Stromal cell of bone marrow (primary cell): ENCODE results near the gene IGSF21.

ENCODE experiments used
- DNase-seq: peaks from one replicate; pipeline ENCODE4 v3.0.0-alpha.2; 2012; ENCODE audit warnings: low read depth

The IGSF21 gene

GRCh38 chr1:18107369-18108298 lies at the start of gene IGSF21:
Gene IGSF21, plus strand, starts transcription at chr1:18107798. Its CDS starts 331 bp downstream, at chr1:18108129.
- DNase-seq = no peak

DNA sequence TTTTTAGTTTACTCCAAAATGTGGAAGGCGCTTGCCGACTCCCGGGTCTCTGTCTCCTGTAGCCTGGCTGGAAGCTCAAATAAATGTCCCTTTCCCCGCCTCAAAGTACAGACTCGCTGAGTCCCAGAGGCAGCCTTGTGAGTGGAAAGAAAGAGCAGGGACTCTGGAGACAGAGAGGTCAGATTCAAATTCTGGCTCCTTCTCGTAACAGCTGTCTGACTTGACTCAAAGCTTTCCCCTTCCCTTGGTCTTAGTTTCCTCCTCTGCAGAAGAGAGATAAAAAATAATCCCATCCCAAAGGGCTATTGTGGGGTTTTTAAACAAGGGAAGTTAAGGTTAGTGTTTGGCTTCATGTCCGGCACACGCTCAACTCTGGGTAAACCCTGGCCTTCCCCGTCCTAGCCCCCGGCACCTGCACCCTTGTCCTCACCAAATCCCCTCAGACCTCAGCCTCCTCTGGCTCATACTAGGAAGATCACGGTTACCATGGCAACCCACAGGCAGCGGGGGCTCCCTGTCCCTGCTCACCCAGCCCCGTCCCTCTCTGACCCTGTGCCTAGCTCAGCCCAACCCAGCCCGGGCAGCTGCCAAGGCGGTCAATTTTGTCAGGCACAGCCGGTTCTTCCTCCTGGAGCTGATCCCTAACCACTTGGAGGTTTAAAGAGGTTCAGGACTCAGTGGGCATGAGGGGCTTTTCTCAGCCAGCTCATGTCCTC lies 49.2 kb upstream of the IGSF21 start:
- no peak for DNase-seq

- no peak for DNase-seq
Observed at GRCh38 chr1:18058981-18059605, 48.5 kb upstream of the IGSF21 start.

DNA sequence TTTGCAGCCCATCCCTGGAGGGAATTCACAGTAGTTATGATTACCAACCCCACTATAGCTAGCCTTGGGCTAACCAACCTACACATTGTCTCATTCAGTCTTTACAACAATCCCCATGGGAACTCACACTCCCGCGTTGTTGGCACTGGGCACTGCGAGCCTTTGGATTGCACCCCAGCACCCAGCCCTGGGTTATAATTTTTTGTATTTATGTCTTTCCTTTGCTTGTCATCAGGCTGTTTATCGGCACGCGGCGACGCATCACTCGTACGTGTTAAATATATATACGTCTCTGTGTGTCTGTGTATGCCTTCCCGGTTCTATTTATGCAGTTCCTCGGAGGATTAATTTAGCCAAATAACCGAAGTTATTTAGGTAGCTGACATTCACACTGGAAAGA lies 47.2 kb upstream of the IGSF21 start:
- DNase-seq = no peak

DNA sequence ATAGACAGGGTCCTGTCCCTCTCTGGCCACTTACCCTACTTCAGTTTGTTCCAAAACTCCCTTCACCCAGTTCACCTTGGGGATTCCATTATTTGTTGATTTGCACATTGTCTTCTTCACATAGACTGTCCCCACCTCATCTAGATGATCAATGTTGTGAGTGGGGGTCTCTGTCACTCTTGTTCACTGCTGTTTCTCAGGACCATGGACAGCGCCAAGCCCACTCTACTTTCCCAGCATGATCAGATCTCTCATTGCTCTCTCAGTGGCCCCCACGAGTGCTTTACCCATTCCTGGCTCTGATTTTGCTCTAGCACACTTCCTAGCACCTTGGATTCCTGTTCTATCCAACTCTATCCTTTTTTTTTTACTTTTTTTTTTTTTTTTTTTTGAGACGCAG lies 45.4 kb upstream of the IGSF21 start:
- no peak for DNase-seq

DNA sequence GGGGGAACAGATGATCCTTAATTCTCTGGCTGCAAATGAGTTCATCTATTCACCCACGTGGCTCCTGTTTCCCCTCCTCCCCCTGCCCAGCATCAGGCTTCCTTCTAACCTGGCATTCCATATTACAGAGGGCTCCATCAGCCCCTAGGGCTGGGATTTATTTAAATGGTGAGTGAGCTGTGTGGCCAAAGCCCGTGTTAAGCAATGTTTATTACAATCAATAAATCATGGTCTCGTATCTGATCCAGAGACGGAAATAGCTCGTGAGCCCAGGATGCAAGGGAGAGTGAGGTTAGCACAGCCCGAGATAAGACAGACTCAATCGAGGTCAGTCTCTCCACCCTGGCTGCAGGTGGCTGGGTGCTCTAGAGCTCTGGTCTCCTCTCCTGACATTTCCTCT lies 43.1 kb upstream of the IGSF21 start:
- no peak for DNase-seq

DNA sequence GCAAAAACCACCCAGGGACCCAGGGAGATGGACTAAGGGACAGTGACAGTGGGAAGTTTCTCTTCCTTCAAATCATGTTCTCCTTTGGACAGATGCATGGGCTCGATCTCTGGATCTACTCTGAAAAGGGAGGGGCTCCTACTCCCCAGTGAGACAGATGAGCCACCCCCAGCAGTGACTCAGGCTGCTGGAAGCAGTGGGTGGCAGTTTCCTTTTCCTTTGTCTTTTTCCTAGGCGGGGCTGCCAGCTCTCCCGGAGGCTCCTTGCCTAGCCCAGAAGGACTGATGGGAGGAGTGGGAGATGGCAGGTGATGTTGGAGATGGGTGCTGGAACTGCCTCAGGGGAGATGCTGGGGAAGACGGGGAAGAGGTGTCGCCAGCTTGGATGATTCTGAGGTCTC lies 41.0 kb upstream of the IGSF21 start:
- DNase-seq = no peak

DNA sequence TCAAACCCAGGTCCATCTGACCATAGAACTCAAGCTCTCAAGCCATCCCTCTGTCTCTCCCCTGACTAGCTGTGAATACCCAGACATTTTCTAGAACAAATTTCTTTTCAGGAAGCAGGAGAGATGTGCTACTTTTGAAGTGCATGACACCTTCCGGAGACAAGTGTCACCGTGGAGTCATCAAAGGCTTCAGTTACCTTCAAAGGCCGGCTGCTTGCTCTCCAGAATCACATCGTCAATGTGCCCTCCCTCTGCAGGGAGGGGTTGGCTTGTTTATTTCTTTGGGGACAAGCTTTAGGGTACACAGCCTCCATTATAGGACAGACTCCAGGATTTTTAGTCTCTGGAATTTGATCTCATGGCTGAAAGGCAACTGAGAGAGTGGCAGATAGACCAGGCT lies 37.7 kb upstream of the IGSF21 start:
- no peak for DNase-seq

DNA sequence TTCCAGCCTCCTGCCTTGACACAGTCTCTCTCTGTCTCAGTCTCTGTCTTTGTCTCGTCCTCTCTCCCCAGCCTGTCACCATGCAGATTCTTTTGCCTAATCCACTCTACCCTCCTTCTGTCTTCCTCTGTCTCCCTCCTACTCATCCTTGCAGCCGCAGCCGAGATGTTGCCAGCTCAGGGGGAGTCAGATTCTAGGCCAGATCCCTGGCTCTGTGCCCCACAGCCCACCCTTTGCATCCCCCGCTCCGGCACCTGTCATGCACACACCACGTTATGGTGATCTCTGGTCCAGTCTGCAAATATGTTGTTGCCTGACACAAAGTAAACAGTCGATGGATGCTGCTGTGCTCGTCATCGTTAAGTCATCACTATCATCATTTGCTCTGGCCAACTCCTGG lies 35.5 kb upstream of the IGSF21 start:
- DNase-seq = no peak

DNA sequence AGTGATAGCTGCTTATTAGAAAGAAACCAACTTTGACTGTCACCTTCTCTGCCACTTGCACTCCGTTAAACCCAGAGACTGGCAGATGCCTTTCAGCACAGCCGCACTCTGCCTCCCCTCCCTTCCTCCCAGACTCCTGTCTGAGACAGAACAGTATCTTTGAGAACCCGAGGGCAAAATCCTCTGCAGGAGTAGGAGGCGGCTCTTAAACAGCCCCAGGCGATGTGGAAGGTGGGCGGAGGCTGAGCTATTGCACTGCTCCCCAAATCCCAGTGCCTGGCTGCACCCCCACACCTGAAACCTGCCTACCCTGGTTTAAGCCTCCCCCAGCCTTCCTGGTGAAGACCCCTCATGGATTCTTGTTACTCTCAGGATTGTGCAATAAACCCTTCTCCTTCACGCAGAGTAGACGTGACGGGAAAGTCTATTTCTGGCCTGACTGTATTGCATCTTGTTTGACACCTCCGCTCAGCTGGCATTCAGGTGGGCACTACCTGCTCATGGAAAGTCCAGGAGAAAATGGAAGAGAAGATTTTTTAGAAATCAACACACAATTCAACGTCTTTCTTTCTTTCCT lies 34.4 kb upstream of the IGSF21 start:
- DNase-seq = no peak

DNA sequence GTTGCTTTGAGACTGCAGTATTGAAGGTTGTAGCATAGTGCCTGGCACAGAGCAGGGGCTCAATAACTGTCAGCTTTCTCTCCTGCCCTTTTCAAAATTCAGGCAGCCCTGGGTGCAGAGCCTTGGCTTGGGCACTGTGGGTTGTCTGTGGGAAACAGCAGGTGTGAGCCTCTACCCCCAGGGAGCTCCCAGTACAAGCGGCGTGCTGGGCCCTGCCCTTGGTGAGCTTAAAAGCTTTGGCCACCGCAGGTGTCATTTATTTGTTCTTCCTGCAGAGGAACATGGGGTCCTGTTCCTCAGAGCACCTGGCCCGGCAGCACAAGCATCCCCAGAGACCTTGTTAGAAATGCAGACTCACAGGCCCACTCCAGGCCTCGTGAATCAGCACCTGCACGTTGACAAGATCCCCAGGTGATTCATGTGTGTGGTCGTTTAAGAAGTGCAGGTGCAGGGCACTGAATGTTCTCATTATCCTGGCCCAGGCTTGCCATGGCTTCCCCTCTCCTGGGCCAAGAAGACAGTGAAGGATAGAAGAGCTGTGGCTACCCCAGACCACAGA lies 29.9 kb upstream of the IGSF21 start:
- DNase-seq = no peak

DNA sequence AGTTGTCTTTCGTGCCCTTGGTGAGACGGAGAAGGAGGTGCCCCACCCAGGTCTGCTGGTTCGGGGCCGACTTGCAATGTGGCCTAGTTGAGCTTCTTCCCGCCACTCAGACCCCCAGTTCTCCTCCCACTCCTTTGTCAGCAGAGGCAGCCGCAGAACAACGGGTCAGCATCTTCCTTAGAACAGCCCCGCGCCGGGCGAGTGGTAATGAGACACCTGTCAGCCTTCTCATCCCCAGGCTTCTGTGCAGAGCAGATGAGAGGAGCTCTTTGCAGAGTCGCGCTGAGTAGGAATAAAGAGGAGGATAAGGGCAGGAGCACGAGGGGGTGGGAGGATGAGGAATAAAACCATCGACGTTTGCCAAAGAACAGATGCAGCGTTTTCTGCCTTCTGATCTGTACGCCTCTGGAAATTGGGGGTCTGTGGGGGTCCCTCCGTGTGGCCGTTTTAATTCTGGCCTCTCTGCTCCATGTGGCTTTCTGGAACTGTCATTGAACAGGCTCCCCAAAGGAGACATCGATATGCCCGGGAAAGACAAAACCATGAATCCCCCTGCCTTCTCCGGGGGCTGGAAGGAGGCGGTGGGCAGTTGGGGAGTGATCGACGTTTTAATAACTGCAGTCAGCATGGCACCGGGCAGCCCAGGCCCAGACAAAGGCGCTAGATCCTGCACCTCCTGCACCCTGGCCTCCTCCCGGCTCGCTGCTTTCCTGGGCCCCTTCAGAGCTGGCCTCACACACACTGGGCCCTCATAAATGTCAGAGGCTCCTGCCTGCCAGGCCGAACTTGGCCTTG lies 27.5 kb upstream of the IGSF21 start:
- DNase-seq = no peak

- DNase-seq = no peak
Observed at GRCh38 chr1:18085387-18086074, 22.1 kb upstream of the IGSF21 start.

DNA sequence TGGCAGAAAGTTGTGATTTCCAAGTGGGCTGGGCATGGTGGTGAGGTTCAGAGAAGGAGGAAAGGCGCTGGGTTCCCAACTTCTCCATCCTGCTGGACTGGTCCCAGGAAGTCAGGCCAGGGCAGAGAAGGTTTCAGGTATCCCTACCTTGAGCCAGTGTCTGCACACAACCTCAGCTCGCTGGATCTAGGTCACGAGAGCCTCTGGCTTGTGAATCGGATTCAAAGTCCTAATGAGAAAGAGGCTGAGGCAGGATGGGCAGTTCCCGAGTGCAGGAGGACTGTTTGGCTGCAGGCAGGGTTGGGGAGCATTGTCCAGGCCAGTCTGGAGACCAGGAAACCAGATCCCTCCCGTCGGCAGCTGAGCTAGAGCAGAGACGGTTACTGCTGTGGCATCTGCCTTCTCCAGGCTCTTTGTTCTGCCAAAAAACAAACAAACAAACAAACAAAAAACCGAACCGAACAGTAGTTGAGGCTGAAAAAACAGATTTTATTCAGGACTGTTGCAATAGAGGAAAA lies 19.5 kb upstream of the IGSF21 start:
- DNase-seq = no peak

- DNase-seq = no peak
Observed at GRCh38 chr1:18089488-18089887, 18.1 kb upstream of the IGSF21 start.

GRCh38 chr1:18090636-18091035 lies 17.0 kb upstream of the IGSF21 start:
- DNase-seq = no peak

- peak; percentile 73 for DNase-seq
Observed at GRCh38 chr1:18091660-18092446, 15.7 kb upstream of the IGSF21 start.

GRCh38 chr1:18093193-18093592 lies 14.4 kb upstream of the IGSF21 start:
- DNase-seq = no peak

- no peak for DNase-seq
Observed at GRCh38 chr1:18093646-18094045, 14.0 kb upstream of the IGSF21 start.

DNA sequence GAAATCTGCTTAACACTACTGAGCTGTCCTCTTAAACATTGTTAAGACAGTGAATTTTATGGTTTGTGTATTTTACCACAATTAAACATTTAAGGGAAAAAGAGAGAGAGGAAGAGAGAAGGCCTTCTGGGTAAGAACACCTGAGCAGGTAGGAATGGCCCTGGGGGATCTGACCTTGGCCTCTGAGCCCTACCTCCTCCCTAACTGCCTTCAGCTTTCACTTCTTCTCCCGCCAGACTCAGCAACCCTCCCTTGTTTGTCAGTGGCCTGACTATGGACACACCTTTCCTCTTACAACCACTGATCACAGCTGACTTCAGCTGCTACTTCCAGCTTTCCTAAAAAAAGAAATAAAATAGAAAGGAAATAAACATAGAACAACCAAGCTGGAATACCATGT lies 13.5 kb upstream of the IGSF21 start:
- no peak for DNase-seq
